ENCODE measurements around the gene NADK2. TPM values are rescaled to one million over a fixed set of nuclear protein-coding genes. Genes with fewer than 3 reads are reported as not detected.

NADK2 gene
- total and polyA plus RNA-seq, 9 of the 15 experiments (the other 6 are each of a cell fraction or from before 2014, with no cell fraction given): 10.6 to 41.0 (median 24.0) TPM

DNA sequence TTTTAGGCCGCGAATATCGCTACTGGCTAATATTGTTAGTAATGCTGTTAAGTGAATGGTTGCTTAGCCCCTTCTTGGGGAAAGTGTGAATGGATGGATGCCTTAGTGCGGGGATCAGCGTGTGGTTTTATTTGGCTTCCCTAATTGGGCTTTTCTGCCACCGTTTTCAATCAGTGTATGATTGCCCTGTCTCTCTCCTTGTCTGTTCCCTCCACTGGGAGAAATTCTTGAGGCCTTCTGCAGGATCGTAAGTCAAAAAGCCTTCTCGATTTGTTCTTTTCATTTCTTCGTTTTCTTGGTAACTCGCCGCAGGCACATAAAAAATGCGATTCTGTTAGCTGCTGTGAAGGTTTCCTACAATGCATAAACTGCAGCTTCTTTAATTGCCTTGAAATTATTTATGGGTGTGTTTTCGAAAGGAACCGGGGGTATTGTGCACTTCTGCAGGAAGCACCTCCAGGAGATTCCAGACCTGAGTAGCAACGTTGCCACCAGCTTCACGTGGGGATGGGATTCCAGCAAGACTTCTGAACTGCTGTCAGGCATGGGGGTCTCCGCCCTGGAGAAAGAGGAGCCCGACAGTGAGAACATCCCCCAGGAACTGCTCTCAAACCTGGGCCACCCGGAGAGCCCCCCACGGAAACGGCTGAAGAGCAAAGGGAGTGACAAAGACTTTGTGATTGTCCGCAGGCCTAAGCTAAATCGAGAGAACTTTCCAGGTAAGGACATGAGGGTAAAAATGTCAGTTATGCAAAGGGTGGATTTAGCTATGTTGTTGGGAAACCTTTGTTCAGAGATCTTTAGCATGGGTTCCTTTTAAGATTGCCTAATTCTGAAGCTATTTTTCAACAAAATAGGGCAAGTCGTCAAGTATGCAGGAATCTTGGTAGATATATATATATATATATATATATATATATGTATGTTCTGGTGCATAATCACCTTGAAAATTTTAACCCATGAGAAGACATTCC lies 89.1 kb downstream of the NADK2 start (continued):
- TF ChIP-seq, protein P1, sequence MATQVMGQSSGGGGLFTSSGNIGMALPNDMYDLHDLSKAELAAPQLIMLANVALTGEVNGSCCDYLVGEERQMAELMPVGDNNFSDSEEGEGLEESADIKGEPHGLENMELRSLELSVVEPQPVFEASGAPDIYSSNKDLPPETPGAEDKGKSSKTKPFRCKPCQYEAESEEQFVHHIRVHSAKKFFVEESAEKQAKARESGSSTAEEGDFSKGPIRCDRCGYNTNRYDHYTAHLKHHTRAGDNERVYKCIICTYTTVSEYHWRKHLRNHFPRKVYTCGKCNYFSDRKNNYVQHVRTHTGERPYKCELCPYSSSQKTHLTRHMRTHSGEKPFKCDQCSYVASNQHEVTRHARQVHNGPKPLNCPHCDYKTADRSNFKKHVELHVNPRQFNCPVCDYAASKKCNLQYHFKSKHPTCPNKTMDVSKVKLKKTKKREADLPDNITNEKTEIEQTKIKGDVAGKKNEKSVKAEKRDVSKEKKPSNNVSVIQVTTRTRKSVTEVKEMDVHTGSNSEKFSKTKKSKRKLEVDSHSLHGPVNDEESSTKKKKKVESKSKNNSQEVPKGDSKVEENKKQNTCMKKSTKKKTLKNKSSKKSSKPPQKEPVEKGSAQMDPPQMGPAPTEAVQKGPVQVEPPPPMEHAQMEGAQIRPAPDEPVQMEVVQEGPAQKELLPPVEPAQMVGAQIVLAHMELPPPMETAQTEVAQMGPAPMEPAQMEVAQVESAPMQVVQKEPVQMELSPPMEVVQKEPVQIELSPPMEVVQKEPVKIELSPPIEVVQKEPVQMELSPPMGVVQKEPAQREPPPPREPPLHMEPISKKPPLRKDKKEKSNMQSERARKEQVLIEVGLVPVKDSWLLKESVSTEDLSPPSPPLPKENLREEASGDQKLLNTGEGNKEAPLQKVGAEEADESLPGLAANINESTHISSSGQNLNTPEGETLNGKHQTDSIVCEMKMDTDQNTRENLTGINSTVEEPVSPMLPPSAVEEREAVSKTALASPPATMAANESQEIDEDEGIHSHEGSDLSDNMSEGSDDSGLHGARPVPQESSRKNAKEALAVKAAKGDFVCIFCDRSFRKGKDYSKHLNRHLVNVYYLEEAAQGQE (IDR thresholded peaks at IDR 0.05; ENCODE audit: borderline replicate concordance): no peak
- TF ChIP-seq, protein P1 (CRISPR knock-in tag; IDR thresholded peaks at IDR 0.05; ENCODE audit: low read depth): no peak
- TF ChIP-seq HMG20A (CRISPR knock-in tag; conservative IDR thresholded peaks at IDR 0.05) (no peak), KDM5B (IDR thresholded peaks at IDR 0.05; ENCODE audit: insufficient replicate concordance, low read depth, low read length) (no peak), SAP30 (IDR thresholded peaks at IDR 0.05; ENCODE audit: borderline replicate concordance, insufficient read depth, low read depth, low read length, poor library complexity, severe bottlenecking) (peak; percentile 29), ZNF431 (CRISPR knock-in tag; IDR thresholded peaks at IDR 0.05) (no peak), SLC30A9 (CRISPR knock-in tag; IDR thresholded peaks at IDR 0.05) (no peak), ILK (tag; IDR thresholded peaks at IDR 0.05; ENCODE audit: borderline replicate concordance, low read depth) (no peak), DNMT1 (IDR thresholded peaks at IDR 0.05) (no peak), ZNF830 (CRISPR knock-in tag; IDR thresholded peaks at IDR 0.05) (no peak; the same call in 1 of the 2 replicates), GATA2 (CRISPR knock-in tag; IDR thresholded peaks at IDR 0.05) (0 out of 2 replicates have a peak, but pooled peaks have one; percentile 5), SMARCA4 (IDR thresholded peaks at IDR 0.05) (0 out of 2 replicates have a peak, but pooled peaks have one; percentile 19)
- TF ChIP-seq, protein P2, sequence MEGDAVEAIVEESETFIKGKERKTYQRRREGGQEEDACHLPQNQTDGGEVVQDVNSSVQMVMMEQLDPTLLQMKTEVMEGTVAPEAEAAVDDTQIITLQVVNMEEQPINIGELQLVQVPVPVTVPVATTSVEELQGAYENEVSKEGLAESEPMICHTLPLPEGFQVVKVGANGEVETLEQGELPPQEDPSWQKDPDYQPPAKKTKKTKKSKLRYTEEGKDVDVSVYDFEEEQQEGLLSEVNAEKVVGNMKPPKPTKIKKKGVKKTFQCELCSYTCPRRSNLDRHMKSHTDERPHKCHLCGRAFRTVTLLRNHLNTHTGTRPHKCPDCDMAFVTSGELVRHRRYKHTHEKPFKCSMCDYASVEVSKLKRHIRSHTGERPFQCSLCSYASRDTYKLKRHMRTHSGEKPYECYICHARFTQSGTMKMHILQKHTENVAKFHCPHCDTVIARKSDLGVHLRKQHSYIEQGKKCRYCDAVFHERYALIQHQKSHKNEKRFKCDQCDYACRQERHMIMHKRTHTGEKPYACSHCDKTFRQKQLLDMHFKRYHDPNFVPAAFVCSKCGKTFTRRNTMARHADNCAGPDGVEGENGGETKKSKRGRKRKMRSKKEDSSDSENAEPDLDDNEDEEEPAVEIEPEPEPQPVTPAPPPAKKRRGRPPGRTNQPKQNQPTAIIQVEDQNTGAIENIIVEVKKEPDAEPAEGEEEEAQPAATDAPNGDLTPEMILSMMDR (IDR thresholded peaks at IDR 0.05 in 2 of 3, conservative IDR thresholded peaks at IDR 0.05 in 1 of 3; ENCODE audit: insufficient read depth in 2 of 3, low read depth in 1 of 3, low read length in 3 of 3): no peak
- TF ChIP-seq, protein P3, sequence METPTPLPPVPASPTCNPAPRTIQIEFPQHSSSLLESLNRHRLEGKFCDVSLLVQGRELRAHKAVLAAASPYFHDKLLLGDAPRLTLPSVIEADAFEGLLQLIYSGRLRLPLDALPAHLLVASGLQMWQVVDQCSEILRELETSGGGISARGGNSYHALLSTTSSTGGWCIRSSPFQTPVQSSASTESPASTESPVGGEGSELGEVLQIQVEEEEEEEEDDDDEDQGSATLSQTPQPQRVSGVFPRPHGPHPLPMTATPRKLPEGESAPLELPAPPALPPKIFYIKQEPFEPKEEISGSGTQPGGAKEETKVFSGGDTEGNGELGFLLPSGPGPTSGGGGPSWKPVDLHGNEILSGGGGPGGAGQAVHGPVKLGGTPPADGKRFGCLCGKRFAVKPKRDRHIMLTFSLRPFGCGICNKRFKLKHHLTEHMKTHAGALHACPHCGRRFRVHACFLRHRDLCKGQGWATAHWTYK (CRISPR knock-in tag; IDR thresholded peaks at IDR 0.05): no peak

Measured in K562 (cell line).